GM21825 (cell line): ENCODE measurements around the gene ADGRL3.
"Not testable (repeated sequence)": the region's sequence is repeated elsewhere in the genome, so short reads cannot be mapped to it uniquely, and the experiment has no call there.

Experiments used
- ATAC-seq: cut with Tn5 transposase; IDR thresholded peaks from one replicate; pipeline ENCODE4 v1.9.1; 2021; ENCODE audit warnings: mild to moderate bottlenecking, moderate library complexity; ENCODE audit not compliant: unreplicated experiment

ADGRL3 gene

GRCh38 chr4:61468024-61468720 lies 268.0 kb downstream of the ADGRL3 start:
- ATAC-seq: no peak

- ATAC-seq: no peak
Observed at GRCh38 chr4:61473306-61473705, 273.2 kb downstream of the ADGRL3 start.

- ATAC-seq: no peak
Observed at GRCh38 chr4:61478340-61478739, 278.2 kb downstream of the ADGRL3 start.

GRCh38 chr4:61485056-61485455 lies 284.9 kb downstream of the ADGRL3 start:
- ATAC-seq: no peak

- ATAC-seq: no peak
Observed at GRCh38 chr4:61489927-61490326, 289.8 kb downstream of the ADGRL3 start.

GRCh38 chr4:61493041-61493440 lies 292.9 kb downstream of the ADGRL3 start:
- no peak for ATAC-seq

GRCh38 chr4:61493470-61493869 lies 293.3 kb downstream of the ADGRL3 start:
- ATAC-seq: no peak

GRCh38 chr4:61500883-61501282 lies 300.8 kb downstream of the ADGRL3 start:
- ATAC-seq: no peak

- ATAC-seq: no peak
Observed at GRCh38 chr4:61501812-61502211, 301.7 kb downstream of the ADGRL3 start.

- no peak for ATAC-seq
Observed at GRCh38 chr4:61505773-61506685, 305.9 kb downstream of the ADGRL3 start.

- ATAC-seq: no peak
Observed at GRCh38 chr4:61507091-61507490, 307.0 kb downstream of the ADGRL3 start.

GRCh38 chr4:61509721-61510241 lies 309.7 kb downstream of the ADGRL3 start:
- not testable (repeated sequence) for ATAC-seq

- ATAC-seq: no peak
Observed at GRCh38 chr4:61511716-61512488, 311.8 kb downstream of the ADGRL3 start.

GRCh38 chr4:61514991-61515390 lies 314.9 kb downstream of the ADGRL3 start:
- ATAC-seq: no peak

- ATAC-seq: no peak
Observed at GRCh38 chr4:61517144-61517543, 317.0 kb downstream of the ADGRL3 start.

GRCh38 chr4:61520166-61520565 lies 320.0 kb downstream of the ADGRL3 start:
- no peak for ATAC-seq

GRCh38 chr4:61520681-61521160 lies 320.6 kb downstream of the ADGRL3 start:
- ATAC-seq: no peak

- no peak for ATAC-seq
Observed at GRCh38 chr4:61521451-61521850, 321.3 kb downstream of the ADGRL3 start.

GRCh38 chr4:61522312-61522711 lies 322.2 kb downstream of the ADGRL3 start:
- ATAC-seq: no peak

- ATAC-seq: no peak
Observed at GRCh38 chr4:61527888-61528287, 327.8 kb downstream of the ADGRL3 start.

- no peak for ATAC-seq
Observed at GRCh38 chr4:61528595-61528994, 328.5 kb downstream of the ADGRL3 start.
